A549 (cell line): ENCODE data around the gene WEE2.

Source experiments
- FOSL2 ChIP-seq, 2 experiments: fragments of 450-650 bp in 1 of 2; fragments of >200 bp in 1 of 2; sonication (Bioruptor Twin) in 1 of 2; formaldehyde crosslinking; IDR thresholded peaks; 2 replicates each; pipeline versions ENCODE4 v1.5.0 to v1.6.1; 2016 to 2020; ENCODE audit warnings: mild to moderate bottlenecking in 1 of 2, moderate library complexity in 1 of 2
- HDAC2 ChIP-seq: fragments of 200-600 bp; sonication (generic); IDR thresholded peaks from 2 replicates; pipeline ENCODE4 v1.6.1; 2016
- HOXA7 ChIP-seq: fragments of 250-450 bp; sonication (Bioruptor Pico); IDR thresholded peaks from 2 replicates; pipeline ENCODE4 v1.5.0; 2020; ENCODE audit warnings: mild to moderate bottlenecking, moderate library complexity
- KDM5A ChIP-seq: fragments of 200-600 bp; sonication (generic); IDR thresholded peaks from 2 replicates; pipeline ENCODE4 v1.6.1; 2016; ENCODE audit warnings: antibody characterized with exemption, mild to moderate bottlenecking
- NR3C1 ChIP-seq: fragments of >200 bp; sonication (Bioruptor Twin); formaldehyde crosslinking; IDR thresholded peaks from 3 replicates; pipeline ENCODE4 v1.6.1; 2017
- POLR2A ChIP-seq: IDR thresholded peaks from 2 replicates; pipeline ENCODE4 v1.6.1; 2012; ENCODE audit warnings: mild to moderate bottlenecking, low read length
- ZNF302 ChIP-seq: fragments of 250-450 bp; sonication (Bioruptor Pico); IDR thresholded peaks from 2 replicates; pipeline ENCODE4 v1.9.0; 2021; ENCODE audit warnings: inconsistent platforms, mild to moderate bottlenecking, moderate library complexity
- TF ChIP-seq, protein P1 (sequence below): fragments of >200 bp; sonication (Bioruptor Twin); formaldehyde crosslinking; IDR thresholded peaks from 3 replicates; pipeline ENCODE4 v1.5.1; 2016
- TF ChIP-seq, protein P2 (sequence below): fragments of >200 bp; sonication (Bioruptor Twin); formaldehyde crosslinking; IDR thresholded peaks from 3 replicates; pipeline ENCODE4 v1.6.1; 2016

DNA sequence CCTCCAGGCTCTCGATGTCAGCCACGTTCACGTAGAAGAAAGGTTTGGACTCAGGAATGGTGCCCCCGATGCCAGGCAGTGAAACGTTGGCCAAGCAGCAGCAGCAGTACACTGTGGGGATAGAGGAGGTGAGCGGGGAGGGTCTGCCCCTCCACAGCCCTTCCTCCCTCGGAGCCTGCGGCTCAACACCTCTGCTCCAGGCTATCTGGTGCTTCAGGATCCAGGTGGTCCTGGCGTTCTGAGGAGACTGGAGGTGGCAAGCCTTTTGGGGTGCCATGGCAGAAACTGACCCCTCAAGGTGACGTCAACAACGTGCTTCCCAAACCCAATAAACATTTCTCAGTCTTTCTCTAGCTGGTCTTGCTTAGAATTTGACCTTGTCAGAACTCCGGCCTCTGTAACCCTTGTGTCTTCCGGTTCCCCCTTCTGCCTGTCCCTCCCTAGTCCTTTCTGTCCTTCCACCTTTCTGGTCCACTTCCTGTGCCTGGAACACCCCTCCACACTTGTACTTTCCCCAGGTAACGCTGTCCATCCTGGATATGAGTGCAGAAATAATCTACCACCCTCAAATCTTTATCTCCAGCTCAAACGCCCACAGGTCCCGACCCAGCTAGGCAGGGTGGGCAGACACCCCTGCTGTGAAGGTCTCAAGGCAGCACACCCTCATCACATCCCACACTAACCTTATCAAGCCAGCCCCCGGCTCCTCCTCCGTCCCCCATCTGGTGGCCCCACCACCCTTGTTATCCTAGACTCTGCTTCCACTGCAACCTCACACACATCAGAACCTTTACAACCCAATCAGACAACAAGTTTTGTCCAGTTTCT lies 42.7 kb upstream of the WEE2 start:
- no peak for TF ChIP-seq KDM5A
- TF ChIP-seq, protein P1, sequence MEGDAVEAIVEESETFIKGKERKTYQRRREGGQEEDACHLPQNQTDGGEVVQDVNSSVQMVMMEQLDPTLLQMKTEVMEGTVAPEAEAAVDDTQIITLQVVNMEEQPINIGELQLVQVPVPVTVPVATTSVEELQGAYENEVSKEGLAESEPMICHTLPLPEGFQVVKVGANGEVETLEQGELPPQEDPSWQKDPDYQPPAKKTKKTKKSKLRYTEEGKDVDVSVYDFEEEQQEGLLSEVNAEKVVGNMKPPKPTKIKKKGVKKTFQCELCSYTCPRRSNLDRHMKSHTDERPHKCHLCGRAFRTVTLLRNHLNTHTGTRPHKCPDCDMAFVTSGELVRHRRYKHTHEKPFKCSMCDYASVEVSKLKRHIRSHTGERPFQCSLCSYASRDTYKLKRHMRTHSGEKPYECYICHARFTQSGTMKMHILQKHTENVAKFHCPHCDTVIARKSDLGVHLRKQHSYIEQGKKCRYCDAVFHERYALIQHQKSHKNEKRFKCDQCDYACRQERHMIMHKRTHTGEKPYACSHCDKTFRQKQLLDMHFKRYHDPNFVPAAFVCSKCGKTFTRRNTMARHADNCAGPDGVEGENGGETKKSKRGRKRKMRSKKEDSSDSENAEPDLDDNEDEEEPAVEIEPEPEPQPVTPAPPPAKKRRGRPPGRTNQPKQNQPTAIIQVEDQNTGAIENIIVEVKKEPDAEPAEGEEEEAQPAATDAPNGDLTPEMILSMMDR: no peak
- TF ChIP-seq, protein P2, sequence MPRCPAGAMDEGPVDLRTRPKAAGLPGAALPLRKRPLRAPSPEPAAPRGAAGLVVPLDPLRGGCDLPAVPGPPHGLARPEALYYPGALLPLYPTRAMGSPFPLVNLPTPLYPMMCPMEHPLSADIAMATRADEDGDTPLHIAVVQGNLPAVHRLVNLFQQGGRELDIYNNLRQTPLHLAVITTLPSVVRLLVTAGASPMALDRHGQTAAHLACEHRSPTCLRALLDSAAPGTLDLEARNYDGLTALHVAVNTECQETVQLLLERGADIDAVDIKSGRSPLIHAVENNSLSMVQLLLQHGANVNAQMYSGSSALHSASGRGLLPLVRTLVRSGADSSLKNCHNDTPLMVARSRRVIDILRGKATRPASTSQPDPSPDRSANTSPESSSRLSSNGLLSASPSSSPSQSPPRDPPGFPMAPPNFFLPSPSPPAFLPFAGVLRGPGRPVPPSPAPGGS: no peak
- TF ChIP-seq NR3C1: no peak
- no peak for TF ChIP-seq POLR2A
- no peak for TF ChIP-seq FOSL2 (IDR thresholded peaks at IDR 0.05)
- TF ChIP-seq FOSL2 (CRISPR knock-in tag; IDR thresholded peaks at IDR 0.05): no peak
- no peak for TF ChIP-seq HOXA7 (CRISPR knock-in tag)
- TF ChIP-seq ZNF302 (CRISPR knock-in tag): no peak
- TF ChIP-seq HDAC2: no peak
